Panc1 (cell line): ENCODE results near the gene MGAT5B. TPM values are rescaled to one million over a fixed set of nuclear protein-coding genes. Genes with fewer than 3 reads are reported as not detected.

Experiments
- ATAC-seq: fragments of 200-7000 bp; cut with Tn5 transposase; 2 replicates; pipeline ENCODE4 v1.9.1; 2020; ENCODE audit warnings: mild to moderate bottlenecking, moderate library complexity
- BruUV-seq: library from RNA; stranded (reverse); fragments of 400-500 nt; replicated peaks from 2 replicates; lab custom pipeline; 2021; lab: Mats Ljungman, UMichigan
- CTCF ChIA-PET: fragments of 300-600 bp; sonication (Branson Sonifier 250); formaldehyde crosslinking; loops from one replicate; lab custom pipeline; 2022; ENCODE audit warnings: antibody characterized with exemption; lab: Charles Lee
- POLR2A ChIA-PET: fragments of 300-600 bp; sonication (Branson Sonifier 250); formaldehyde crosslinking; loops from one replicate; lab custom pipeline; 2022; ENCODE audit warnings: antibody characterized with exemption; lab: Charles Lee
- DNase-seq: peaks from one replicate; pipeline ENCODE4 v3.0.0-alpha.2; 2010; ENCODE audit warnings: low read depth, low spot score
- H3K27ac ChIP-seq: 2 replicates; pipeline ENCODE4 v1.5.1; 2011; ENCODE audit warnings: mild to moderate bottlenecking, low read length, inconsistent platforms
- H3K27me3 ChIP-seq: fragments of 200-500 bp; sonication (Bioruptor generic); 2 replicates; pipeline ENCODE4 v1.6.0; 2014; ENCODE audit warnings: low read length, inconsistent platforms; ENCODE audit not compliant: control insufficient read depth, insufficient read depth
- H3K36me3 ChIP-seq: fragments of 200-500 bp; sonication (Bioruptor generic); 2 replicates; pipeline ENCODE4 v1.5.1; 2014; ENCODE audit warnings: inconsistent platforms, mild to moderate bottlenecking, low read length, moderate library complexity; ENCODE audit not compliant: control insufficient read depth, insufficient read depth
- H3K4me1 ChIP-seq: 2 replicates; pipeline ENCODE4 v1.5.1; 2011; ENCODE audit warnings: inconsistent platforms, mild to moderate bottlenecking, low read length, moderate library complexity; ENCODE audit not compliant: control insufficient read depth, insufficient read depth
- H3K4me3 ChIP-seq, 2 experiments: 2 replicates each; pipeline ENCODE4 v1.5.1; 2011 to 2012; ENCODE audit warnings: low read depth in 2 of 2, low read length in 2 of 2, mild to moderate bottlenecking in 2 of 2, inconsistent platforms in 1 of 2, moderate library complexity in 1 of 2
- H3K9me3 ChIP-seq: fragments of 200-500 bp; sonication (Bioruptor generic); 2 replicates; pipeline ENCODE4 v1.5.1; 2014; ENCODE audit warnings: low read depth, mild to moderate bottlenecking, inconsistent platforms, low read length, moderate library complexity; ENCODE audit not compliant: control insufficient read depth, insufficient read depth
- POLR2AphosphoS5 ChIP-seq: IDR thresholded peaks from 2 replicates; pipeline ENCODE4 v1.6.1; 2012; ENCODE audit warnings: mild to moderate bottlenecking, low read depth, low read length, moderate library complexity
- SIN3A ChIP-seq: IDR thresholded peaks from 2 replicates; pipeline ENCODE4 v1.6.1; 2012; ENCODE audit warnings: low read depth, mild to moderate bottlenecking, low read length, moderate library complexity, borderline replicate concordance; ENCODE audit not compliant: insufficient read depth
- TCF7L2 ChIP-seq: IDR thresholded peaks from 2 replicates; pipeline ENCODE4 v1.6.1; 2011; ENCODE audit warnings: mild to moderate bottlenecking, low read depth, low read length, inconsistent platforms
- in situ Hi-C: cut with HindIII; loops from 2 replicates; pipeline ENCODE4 v1.10.0; 2016; ENCODE audit warnings: low sequenced_read_pairs, low pct_unique_long_range_greater_than_20kb
- intact Hi-C: fragments of 100-400 bp; cut with micrococcal nuclease; formaldehyde crosslinking; loops from one replicate; pipeline ENCODE4 v1.10.0; 2022; ENCODE audit not compliant: unreplicated experiment
- total RNA-seq: library from RNA; stranded (reverse); gene quantifications from one replicate; pipeline ENCODE4 v1.2.1, GENCODE V29; 2021; ENCODE audit not compliant: unreplicated experiment
- TF ChIP-seq, protein P1 (sequence below), 2 experiments: IDR thresholded peaks; 2 replicates each; pipeline ENCODE4 v1.6.1; 2011 to 2012; ENCODE audit warnings: low read depth in 2 of 2, control low read depth in 1 of 2, low read length in 1 of 2, mild to moderate bottlenecking in 1 of 2, moderate library complexity in 1 of 2; ENCODE audit not compliant: insufficient read depth in 1 of 2
- TF ChIP-seq, protein P2 (sequence below): fragments of 450-650 bp; IDR thresholded peaks from 2 replicates; pipeline ENCODE4 v1.5.1; 2017; ENCODE audit warnings: mild to moderate bottlenecking

MGAT5B gene
- total RNA-seq, 1 experiment from 2014 or later = 34.9 TPM

DNA sequence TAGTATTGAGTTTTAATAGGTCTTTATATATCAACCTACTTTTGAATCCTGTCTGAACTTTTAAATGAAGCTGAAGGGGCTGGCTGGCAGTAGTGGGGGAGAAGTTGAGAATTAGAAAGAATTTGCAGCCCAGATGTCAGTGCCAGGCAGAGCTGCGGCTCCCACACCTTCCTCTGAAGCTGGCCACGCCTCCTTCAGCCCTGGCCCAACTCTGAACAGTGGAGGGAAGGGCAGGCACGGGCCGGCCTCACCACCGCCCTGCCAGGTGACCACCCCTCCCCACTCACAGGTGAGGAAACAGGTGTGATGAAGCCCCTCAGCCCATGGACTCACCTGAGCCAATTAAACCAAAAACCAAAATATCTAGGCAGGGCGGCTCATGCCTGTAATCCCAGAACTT, 87.0 kb downstream of the MGAT5B start:
- Histone ChIP-seq H3K4me1 (no peaks in the 10 kb centered on the region), H3K27ac (no peak overlapping the region), H3K9me3 (no peaks in the 10 kb centered on the region), H3K27me3 (no peaks in the 10 kb centered on the region), H3K4me3 (no peak overlapping the region), H3K36me3 (no peaks in the 10 kb centered on the region)
- no TSS peak for BruUV-seq
- ATAC-seq = no peak
- TF ChIP-seq POLR2AphosphoS5 (no peak), SIN3A (no peak), TCF7L2 (no peak)
- TF ChIP-seq, protein P1, sequence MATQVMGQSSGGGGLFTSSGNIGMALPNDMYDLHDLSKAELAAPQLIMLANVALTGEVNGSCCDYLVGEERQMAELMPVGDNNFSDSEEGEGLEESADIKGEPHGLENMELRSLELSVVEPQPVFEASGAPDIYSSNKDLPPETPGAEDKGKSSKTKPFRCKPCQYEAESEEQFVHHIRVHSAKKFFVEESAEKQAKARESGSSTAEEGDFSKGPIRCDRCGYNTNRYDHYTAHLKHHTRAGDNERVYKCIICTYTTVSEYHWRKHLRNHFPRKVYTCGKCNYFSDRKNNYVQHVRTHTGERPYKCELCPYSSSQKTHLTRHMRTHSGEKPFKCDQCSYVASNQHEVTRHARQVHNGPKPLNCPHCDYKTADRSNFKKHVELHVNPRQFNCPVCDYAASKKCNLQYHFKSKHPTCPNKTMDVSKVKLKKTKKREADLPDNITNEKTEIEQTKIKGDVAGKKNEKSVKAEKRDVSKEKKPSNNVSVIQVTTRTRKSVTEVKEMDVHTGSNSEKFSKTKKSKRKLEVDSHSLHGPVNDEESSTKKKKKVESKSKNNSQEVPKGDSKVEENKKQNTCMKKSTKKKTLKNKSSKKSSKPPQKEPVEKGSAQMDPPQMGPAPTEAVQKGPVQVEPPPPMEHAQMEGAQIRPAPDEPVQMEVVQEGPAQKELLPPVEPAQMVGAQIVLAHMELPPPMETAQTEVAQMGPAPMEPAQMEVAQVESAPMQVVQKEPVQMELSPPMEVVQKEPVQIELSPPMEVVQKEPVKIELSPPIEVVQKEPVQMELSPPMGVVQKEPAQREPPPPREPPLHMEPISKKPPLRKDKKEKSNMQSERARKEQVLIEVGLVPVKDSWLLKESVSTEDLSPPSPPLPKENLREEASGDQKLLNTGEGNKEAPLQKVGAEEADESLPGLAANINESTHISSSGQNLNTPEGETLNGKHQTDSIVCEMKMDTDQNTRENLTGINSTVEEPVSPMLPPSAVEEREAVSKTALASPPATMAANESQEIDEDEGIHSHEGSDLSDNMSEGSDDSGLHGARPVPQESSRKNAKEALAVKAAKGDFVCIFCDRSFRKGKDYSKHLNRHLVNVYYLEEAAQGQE (IDR thresholded peaks at IDR 0.05; ENCODE audit: insufficient read depth in 1 of 2, low read depth in 2 of 2, low read length in 1 of 2) = no peak
- TF ChIP-seq, protein P2, sequence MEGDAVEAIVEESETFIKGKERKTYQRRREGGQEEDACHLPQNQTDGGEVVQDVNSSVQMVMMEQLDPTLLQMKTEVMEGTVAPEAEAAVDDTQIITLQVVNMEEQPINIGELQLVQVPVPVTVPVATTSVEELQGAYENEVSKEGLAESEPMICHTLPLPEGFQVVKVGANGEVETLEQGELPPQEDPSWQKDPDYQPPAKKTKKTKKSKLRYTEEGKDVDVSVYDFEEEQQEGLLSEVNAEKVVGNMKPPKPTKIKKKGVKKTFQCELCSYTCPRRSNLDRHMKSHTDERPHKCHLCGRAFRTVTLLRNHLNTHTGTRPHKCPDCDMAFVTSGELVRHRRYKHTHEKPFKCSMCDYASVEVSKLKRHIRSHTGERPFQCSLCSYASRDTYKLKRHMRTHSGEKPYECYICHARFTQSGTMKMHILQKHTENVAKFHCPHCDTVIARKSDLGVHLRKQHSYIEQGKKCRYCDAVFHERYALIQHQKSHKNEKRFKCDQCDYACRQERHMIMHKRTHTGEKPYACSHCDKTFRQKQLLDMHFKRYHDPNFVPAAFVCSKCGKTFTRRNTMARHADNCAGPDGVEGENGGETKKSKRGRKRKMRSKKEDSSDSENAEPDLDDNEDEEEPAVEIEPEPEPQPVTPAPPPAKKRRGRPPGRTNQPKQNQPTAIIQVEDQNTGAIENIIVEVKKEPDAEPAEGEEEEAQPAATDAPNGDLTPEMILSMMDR = no peak
- intact Hi-C loops (no loop called here), in situ Hi-C loops (no loop called here)
- no peak for DNase-seq
- ChIA-PET CTCF (no interaction called here), POLR2A (no interaction called here)

DNA sequence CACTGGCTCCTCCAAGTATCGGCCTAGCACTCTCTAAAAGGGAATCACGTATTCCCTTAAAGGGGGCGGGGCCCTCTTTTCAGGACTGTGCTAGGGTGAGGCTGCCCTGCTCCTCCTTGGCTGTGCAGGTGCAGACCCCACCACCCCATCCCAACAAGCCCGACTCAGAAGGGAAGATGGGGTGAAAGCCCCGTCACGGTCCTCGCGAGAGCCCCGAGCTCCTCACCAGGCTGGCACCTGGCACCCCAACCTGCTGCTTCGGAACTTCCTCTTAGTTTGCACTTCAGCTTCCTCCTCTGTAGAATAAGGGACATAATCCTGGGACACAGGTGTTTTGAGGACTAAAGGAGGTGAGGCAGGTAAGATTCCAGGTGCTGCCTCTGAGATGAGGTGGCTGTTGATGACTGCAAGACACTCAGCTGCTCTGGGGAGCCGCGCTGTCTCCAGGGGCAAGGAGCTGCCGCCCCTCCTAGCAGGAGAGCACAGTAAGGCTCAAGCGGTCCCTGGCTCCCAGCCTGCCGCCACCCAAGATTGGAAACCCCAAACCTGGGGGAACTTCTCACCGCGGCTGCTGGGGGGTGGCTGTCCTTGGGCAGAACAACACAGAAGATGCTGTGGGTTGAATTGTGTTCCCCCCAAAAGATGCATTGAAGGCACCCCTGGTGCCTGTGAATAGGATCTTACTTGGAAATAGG, 88.8 kb downstream of the MGAT5B start:
- Histone ChIP-seq H3K27ac (no peak overlapping the region), H3K27me3 (no peaks in the 10 kb centered on the region), H3K4me3 (no peak overlapping the region), H3K9me3 (no peaks in the 10 kb centered on the region), H3K4me1 (no peaks in the 10 kb centered on the region), H3K36me3 (no peaks in the 10 kb centered on the region)
- no peak for TF ChIP-seq SIN3A
- TF ChIP-seq, protein P1 (IDR thresholded peaks at IDR 0.05; ENCODE audit: insufficient read depth in 1 of 2, low read depth in 2 of 2, low read length in 1 of 2) = no peak
- TF ChIP-seq POLR2AphosphoS5 = no peak
- TF ChIP-seq, protein P2 = no peak
- no peak for TF ChIP-seq TCF7L2
- intact Hi-C loops = no loop called here
- ChIA-PET POLR2A (interaction anchor here (0.5 kb wide), 1 partner anchor 202 kb away, joined by 4 read pairs; no protein-coding TSS in a partner anchor), CTCF (no interaction called here)
- ATAC-seq = no peak
- in situ Hi-C loops = no loop called here
- BruUV-seq = no TSS peak
- DNase-seq = no peak
